ENCODE measurements around the gene SLC22A5.

- TF ChIP-seq CTCF (IDR thresholded peaks at IDR 0.05) = no peak
- TF ChIP-seq EP300 (IDR thresholded peaks at IDR 0.05) = no peak
- TF ChIP-seq POLR2A (IDR thresholded peaks at IDR 0.05) = no peak
Observed at GRCh38 chr5:132368186-132368585, 1.3 kb upstream of the SLC22A5 start.
